Smooth muscle cell (in vitro differentiated cells): Measurements from ENCODE around the gene NPAT. TPM values are rescaled to one million over a fixed set of nuclear protein-coding genes. Genes with fewer than 3 reads are reported as not detected.

Experiments used
- DNase-seq: peaks from one replicate; lab custom pipeline; 2025; ENCODE audit not compliant: unreplicated experiment; lab: John Stamatoyannopoulos, UW
- H2AFZ ChIP-seq: fragments of 200-600 bp; sonication (generic); 2 replicates; pipeline ENCODE4 v1.6.0; 2016; ENCODE audit warnings: antibody characterized with exemption, low read depth, mild to moderate bottlenecking
- H3F3A ChIP-seq: fragments of 200-600 bp; sonication (generic); 2 replicates; pipeline ENCODE4 v1.6.0; 2017; ENCODE audit warnings: antibody characterized with exemption, low read depth
- H3K27ac ChIP-seq: fragments of 200-600 bp; sonication (generic); 2 replicates; pipeline ENCODE4 v1.5.1; 2016; ENCODE audit warnings: low read depth, mild to moderate bottlenecking
- H3K27me3 ChIP-seq: fragments of 200-600 bp; sonication (generic); 2 replicates; pipeline ENCODE4 v1.6.1; 2016; ENCODE audit warnings: low read depth, mild to moderate bottlenecking
- H3K36me3 ChIP-seq: fragments of 200-600 bp; sonication (generic); 2 replicates; pipeline ENCODE4 v1.5.1; 2016; ENCODE audit warnings: low read depth
- H3K4me1 ChIP-seq: fragments of 200-600 bp; sonication (generic); 2 replicates; pipeline ENCODE4 v1.5.1; 2016; ENCODE audit warnings: low read depth
- H3K4me2 ChIP-seq: fragments of 200-600 bp; sonication (generic); 2 replicates; pipeline ENCODE4 v1.6.0; 2016; ENCODE audit warnings: mild to moderate bottlenecking
- H3K4me3 ChIP-seq: fragments of 200-600 bp; sonication (generic); 2 replicates; pipeline ENCODE4 v1.5.1; 2016; ENCODE audit warnings: mild to moderate bottlenecking
- H3K79me2 ChIP-seq: fragments of 200-600 bp; sonication (generic); 2 replicates; pipeline ENCODE4 v1.6.0; 2016; ENCODE audit warnings: low read depth, mild to moderate bottlenecking
- H3K9ac ChIP-seq: fragments of 200-600 bp; sonication (generic); 2 replicates; pipeline ENCODE4 v1.6.0; 2016; ENCODE audit warnings: low read depth
- H3K9me3 ChIP-seq: fragments of 200-600 bp; sonication (generic); replicated peaks from 2 replicates; pipeline ENCODE4 v1.5.1; 2016; ENCODE audit warnings: low read depth
- H4K20me1 ChIP-seq: fragments of 200-600 bp; sonication (generic); 2 replicates; pipeline ENCODE4 v1.6.0; 2016; ENCODE audit warnings: low read depth
- WGBS: methylation state at CpG from one replicate; pipeline ENCODE4 v1.1.7; 2016; ENCODE audit warnings: low lambda C conversion rate; 5-methylcytosine and 5-hydroxymethylcytosine counted together
- polyA plus RNA-seq: library from polyadenylated mRNA; unstranded; fragments of >200 nt; fragmentation: Nextera tagmentation; extraction: Ambion mirVana; gene quantifications from 2 replicates; pipeline ENCODE4 v1.2.1, GENCODE V29; 2016
- total RNA-seq: library from RNA; depleted of rRNA; stranded (reverse); fragments of >200 nt; gene quantifications from 2 replicates; pipeline ENCODE4 v1.2.3, GENCODE V29; 2014
- TF ChIP-seq, protein P1 (sequence below): fragments of 200-600 bp; sonication (generic); IDR thresholded peaks from 2 replicates; pipeline ENCODE4 v1.5.1; 2017; ENCODE audit warnings: borderline replicate concordance, mild to moderate bottlenecking, antibody characterized with exemption; ENCODE audit not compliant: insufficient read depth, poor library complexity, severe bottlenecking

Gene NPAT
- total and polyA plus RNA-seq, 2 experiments from 2014 or later = 6.2 to 21.5 TPM

DNA sequence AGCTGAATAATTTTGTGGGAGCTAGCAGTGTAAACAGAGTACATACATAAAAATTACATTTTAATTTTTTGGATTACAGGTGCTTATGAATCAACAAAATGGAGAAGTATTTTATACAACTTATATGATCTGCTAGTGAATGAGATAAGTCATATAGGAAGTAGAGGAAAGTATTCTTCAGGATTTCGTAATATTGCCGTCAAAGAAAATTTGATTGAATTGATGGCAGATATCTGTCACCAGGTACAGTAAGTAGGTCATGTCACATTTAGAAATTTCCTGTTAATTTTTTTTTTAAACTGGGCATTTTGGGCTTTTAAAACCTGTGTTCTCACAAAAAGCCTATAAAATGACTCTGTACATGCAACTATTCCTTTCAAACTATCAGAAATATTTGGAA is 24.4 kb upstream of the NPAT start:
- no peak overlapping the region for H3K27ac ChIP-seq
- no peak overlapping the region for H3K9ac ChIP-seq
- H3K4me1 ChIP-seq = no peaks in the 10 kb centered on the region
- TF ChIP-seq, protein P1, sequence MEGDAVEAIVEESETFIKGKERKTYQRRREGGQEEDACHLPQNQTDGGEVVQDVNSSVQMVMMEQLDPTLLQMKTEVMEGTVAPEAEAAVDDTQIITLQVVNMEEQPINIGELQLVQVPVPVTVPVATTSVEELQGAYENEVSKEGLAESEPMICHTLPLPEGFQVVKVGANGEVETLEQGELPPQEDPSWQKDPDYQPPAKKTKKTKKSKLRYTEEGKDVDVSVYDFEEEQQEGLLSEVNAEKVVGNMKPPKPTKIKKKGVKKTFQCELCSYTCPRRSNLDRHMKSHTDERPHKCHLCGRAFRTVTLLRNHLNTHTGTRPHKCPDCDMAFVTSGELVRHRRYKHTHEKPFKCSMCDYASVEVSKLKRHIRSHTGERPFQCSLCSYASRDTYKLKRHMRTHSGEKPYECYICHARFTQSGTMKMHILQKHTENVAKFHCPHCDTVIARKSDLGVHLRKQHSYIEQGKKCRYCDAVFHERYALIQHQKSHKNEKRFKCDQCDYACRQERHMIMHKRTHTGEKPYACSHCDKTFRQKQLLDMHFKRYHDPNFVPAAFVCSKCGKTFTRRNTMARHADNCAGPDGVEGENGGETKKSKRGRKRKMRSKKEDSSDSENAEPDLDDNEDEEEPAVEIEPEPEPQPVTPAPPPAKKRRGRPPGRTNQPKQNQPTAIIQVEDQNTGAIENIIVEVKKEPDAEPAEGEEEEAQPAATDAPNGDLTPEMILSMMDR = no peak
- H3K4me3 ChIP-seq = no peak overlapping the region
- no peaks in the 10 kb centered on the region for H4K20me1 ChIP-seq
- DNase-seq = no peak
- H3K27me3 ChIP-seq = no peaks in the 10 kb centered on the region
- no peaks in the 10 kb centered on the region for H3K9me3 ChIP-seq
- 97% methylated on average over 2 of the region's 2 CpGs for WGBS
- H3K36me3 ChIP-seq = peaks cover 3% of the 10 kb centered on the region
- H2AFZ ChIP-seq = no peak overlapping the region
- H3K79me2 ChIP-seq = no peaks in the 10 kb centered on the region
- no peak overlapping the region for H3K4me2 ChIP-seq
- H3F3A ChIP-seq = no peaks in the 10 kb centered on the region

DNA sequence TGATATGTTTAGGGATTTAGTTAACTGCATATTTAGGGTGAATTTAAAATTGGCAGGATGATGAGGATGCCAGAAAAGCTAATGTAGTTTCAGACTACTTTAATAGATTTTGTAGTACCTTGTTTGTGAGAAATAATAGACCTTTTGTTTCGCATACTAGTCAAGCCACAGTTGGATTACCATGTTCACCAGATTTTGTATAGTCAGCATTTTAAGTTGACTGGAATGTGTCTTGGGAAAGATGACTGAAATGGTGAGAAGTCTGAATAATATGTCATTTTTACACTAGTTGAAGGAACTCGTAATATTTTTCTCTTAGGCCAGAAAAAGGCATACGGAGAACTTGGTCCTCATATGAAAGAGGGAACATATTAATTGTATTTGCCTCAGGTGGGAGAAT is 23.9 kb upstream of the NPAT start:
- Histone ChIP-seq H3K4me2 (no peak overlapping the region), H3K9ac (no peak overlapping the region), H3K9me3 (no peaks in the 10 kb centered on the region), H3F3A (no peaks in the 10 kb centered on the region), H4K20me1 (no peaks in the 10 kb centered on the region), H3K4me3 (no peak overlapping the region), H3K79me2 (no peaks in the 10 kb centered on the region), H3K27me3 (no peaks in the 10 kb centered on the region), H3K36me3 (peaks cover 4% of the 10 kb centered on the region), H2AFZ (no peak overlapping the region), H3K4me1 (no peaks in the 10 kb centered on the region), H3K27ac (no peak overlapping the region)
- DNase-seq = no peak
- TF ChIP-seq, protein P1 = no peak
- WGBS = 95% methylated on average over 3 of the region's 3 CpGs

DNA sequence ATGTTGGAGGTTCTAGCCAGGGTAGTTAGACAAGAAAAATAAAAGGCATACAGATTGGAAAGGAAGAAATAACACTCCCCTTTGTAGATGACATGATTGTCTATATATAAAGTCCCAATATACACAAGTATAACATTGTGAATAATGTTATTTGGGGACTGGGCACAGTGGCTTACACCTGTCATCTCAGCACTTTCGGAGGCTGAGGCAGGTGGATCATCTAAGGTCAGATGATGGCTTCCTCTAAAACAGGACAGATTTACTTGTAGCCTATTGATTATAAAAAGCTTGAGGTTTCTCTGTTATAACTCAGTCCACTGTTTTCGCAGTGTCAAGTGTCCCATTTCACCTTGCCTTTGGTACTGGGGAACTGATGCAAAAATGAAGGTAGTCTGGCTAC is 20.0 kb upstream of the NPAT start:
- H3K27ac ChIP-seq = no peak overlapping the region
- 100% methylated on average over 2 of the region's 2 CpGs for WGBS

More for the DNA sequence above, 20.0 kb upstream of the NPAT start:
- TF ChIP-seq, protein P1 = no peak
- no peak overlapping the region for H3K9ac ChIP-seq
- no peak for DNase-seq
- H4K20me1 ChIP-seq = no peaks in the 10 kb centered on the region
- no peaks in the 10 kb centered on the region for H3K4me1 ChIP-seq
- no peaks in the 10 kb centered on the region for H3K79me2 ChIP-seq
- H3K36me3 ChIP-seq = peaks cover 7% of the 10 kb centered on the region
- H3K27me3 ChIP-seq = no peaks in the 10 kb centered on the region
- H2AFZ ChIP-seq = no peak overlapping the region
- H3K4me2 ChIP-seq = no peak overlapping the region
- H3F3A ChIP-seq = no peaks in the 10 kb centered on the region
- H3K9me3 ChIP-seq = no peaks in the 10 kb centered on the region
- no peak overlapping the region for H3K4me3 ChIP-seq
